HG03060 (cell line): ENCODE data around the gene TEX51.

Experiments
- ATAC-seq: cut with Tn5 transposase; IDR thresholded peaks from one replicate; pipeline ENCODE4 v1.9.1; 2021; ENCODE audit warnings: low read depth, moderate number of reproducible peaks; ENCODE audit not compliant: unreplicated experiment

Gene TEX51

GRCh38 chr2:126946318-126947102 lies 47.8 kb downstream of the TEX51 start:
- ATAC-seq, result no peak

- no peak for ATAC-seq
These were observed 48.4 kb downstream of the TEX51 start for GRCh38 chr2:126947103-126947429.

DNA sequence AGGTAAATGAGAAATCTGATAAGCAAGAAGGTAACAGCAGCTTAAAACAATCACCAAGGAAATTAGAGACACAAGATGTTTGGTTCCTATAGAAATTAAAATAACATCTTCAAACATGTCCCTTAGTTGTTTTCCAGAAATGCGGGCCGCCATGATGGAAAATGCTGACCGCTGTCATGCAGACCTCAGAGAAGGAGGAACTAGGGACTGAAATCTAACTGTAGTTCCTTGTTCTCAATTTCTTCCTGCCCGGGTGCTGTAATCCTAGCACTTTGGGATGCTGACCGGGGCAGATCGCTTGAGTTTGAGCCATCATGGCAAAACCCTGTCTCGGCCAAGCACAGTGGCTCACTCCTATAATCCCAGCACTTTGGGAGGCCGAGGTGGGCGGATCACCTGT lies 51.1 kb downstream of the TEX51 start:
- no peak for ATAC-seq

GRCh38 chr2:126950504-126950903 lies 51.8 kb downstream of the TEX51 start:
- no peak for ATAC-seq
